ENCODE data around the gene ANKFN1.

GRCh38 chr17:56558088-56558487 lies 404.8 kb downstream of the ANKFN1 start:
- TF ChIP-seq CTCF (IDR thresholded peaks at IDR 0.05) (no peak), POLR2A (IDR thresholded peaks at IDR 0.05) (no peak)
